Activated gamma-delta T cell treated with Interleukin-2 at 50 U/mL for 16 hours (primary cell): ENCODE results near the gene EREG.
"Not testable (repeated sequence)": the region's sequence is repeated elsewhere in the genome, so short reads cannot be mapped to it uniquely, and the experiment has no call there.

Source experiments
- DNase-seq: peaks from one replicate; pipeline ENCODE4 v3.0.0-alpha.2; 2020

The EREG gene

DNA sequence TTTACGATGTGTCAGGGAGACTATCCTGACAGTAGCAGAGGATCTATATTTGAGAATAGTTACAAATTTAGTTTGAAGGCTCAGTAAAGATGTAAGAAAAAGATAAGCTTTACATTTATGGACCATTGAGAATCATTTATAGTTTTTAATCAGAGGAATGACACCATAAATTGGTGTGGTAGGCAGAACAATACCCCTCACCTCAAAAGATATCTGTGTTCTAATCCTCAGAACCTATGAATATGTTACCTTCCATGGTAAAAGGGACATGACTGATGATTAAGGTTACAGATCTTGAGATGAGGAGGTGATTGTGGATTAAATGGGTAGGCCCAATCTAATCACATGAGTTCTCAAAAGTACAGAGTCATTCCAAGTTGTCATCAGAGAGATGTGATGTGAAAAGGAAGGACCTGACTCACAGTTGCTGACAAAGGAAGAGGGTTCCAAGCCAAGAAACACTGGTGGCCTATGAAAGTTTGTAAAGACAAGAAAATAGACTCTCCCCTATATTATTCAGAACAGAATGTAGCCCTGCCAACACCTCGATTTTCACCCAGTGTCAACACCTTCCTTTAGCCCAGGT is 27.0 kb downstream of the EREG start:
- no peak for DNase-seq

DNA sequence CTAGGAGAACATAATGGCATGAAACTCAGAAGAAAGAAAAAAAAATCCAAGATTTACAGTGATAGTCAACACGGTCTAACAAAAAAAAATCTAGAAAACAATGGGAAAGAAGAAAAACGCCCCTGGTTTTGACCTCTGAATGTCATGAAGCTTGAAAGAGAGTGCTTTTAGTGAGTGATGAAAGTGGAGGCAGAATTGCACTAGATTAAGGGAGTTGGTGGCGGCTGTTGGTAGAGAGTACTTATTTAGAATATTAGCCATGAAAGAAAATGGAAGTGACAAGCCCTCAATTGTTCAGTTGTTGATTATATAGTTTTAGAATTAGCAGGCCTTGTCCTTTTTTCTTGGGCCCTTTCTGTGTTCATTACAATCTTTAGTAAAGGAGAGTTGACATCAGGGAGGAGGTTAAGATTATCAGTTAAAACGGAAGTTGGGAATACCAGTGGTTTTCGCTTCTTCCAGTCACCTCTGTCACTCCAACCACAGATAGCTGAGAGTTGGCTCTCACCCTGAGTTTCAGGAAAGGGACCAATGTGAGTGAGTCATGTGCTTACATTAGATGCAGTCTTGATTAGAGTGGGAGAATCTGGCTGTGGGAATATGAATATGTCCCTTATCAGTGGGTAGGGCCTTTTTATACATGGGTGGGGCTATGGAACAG is 29.7 kb downstream of the EREG start:
- no peak for DNase-seq

DNA sequence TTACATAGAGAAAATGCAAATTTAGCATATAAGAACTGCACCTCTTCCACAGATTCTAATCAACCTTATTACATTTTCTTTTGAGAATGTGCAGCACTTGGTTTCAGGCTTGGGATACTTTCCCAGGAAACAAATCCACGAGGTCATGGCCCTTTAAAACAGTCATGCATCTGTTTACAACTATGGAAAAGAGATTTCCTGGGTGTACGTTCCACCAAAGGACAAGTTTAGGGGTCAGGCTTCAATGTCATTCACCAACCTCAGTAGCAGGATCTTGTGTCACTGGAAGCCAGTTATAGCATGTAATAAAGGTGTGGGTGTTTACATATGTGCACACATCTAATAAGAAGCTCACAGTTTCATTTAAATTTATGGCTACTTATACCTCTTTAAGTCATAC is 30.7 kb downstream of the EREG start:
- no peak for DNase-seq

DNA sequence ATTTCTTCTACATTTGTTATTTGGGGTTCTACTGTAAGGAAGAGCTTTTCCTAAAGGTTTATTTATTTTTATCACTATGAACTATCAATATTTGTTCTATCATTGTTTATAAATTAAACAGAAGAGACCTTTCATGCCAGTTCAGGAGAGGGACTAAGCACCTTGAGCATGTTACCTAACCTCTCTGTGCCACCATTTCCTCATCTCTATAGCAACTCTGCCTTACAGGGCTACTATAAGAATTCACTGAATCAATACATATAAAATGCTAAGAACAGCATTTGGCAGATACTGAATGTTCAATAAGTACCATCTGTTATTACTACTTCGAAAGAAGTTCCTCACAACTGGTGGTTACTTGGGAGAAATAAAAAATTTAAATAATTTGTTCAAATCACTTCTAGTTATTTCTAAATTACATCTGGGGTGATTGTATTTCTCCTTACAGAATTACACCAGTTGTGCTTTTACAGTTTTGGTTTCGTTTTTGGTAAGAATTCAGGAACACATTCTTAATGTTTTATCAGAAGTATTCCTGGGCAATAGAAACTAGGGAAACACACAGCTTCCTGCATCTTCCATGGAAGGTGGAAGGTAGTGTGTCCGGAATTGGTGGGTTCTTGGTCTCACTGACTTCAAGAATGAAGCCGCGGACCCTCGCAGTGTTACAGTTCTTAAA is 32.9 kb downstream of the EREG start:
- DNase-seq: no peak

DNA sequence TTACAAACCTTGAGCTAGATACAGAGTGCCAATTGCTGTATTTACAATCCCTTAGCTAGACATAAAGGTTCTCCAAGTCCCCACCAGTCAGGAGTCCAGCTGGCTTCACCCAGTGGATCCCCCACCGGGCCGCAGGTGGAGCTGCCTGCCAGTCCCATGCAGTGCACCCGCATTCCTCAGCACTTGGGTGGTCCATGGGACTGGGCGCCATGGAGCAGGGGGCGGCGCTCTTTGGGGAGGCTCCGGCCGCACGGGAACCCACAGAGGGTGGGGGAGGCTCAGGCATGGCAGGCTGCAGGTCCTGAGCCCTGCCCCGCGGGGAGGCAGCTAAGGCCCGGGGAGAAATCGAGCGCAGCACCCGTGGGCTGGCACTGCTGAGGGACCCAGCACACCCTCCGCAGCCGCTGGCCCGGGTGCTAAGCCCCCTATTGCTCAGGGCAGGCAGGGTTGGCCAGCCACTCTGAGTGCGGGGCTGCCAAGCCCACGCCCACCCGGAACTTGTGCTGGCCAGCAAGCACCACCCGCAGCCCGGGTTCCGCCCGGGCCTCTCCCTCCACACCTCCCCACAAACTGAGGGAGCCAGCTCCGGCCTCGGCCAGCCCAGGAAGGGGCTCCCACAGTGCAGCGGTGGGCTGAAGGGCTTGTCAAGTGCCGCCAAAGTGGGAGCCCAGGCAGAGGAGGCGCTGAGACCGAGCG is 34.1 kb downstream of the EREG start:
- not testable (repeated sequence) for DNase-seq

DNA sequence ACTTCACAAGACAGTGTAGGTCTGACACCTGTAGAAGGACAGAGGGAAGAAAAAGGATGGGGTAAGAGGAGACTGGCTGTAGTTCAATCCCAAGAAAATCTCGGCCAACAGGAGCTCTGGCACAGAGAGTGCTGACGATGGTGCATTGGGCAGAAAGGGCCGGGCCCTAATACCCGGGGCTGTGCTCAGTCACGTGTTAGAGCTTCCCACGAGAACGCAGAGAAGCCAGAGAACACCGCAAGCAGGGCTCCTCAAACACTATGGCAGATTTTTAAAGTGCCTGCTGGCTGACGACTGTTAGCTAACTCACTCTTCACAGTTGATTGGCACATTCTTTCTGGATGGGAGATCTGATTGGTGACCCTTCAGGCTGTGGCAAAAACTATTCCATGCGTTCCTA is 35.5 kb downstream of the EREG start:
- no peak for DNase-seq

DNA sequence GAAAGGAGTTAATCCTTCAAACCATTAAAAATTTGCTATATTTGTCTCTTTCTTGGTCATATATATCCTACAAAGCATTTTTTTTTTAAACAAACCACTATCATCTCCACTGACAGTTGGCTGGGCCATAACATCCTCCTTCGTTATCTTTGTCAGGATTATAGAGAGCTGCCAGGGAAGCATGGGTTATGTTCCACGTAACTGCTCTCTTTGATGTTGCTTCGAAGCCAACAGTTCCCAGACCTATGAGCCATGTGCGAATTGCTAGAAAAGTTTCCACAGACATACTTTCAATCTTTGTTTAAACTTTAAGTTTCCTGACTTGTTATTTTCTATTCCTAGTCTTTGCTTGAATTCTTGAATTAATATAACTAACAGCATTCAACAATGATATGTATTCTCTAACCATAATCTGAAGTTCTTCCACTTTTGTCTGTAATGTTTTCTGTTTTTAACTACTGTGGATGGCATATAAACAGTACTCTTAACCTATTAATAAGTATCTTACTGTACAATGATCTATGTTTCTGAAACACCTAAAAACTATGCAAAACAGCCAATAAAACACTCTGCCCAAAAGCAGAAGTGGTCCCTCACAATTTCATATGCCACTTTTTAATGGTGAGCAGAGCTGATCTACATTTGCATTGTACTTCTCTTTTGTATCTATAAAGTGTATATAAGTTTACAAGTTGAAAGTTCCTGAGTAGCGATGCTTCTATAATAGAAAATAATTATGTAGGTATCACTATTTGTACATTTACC is 37.9 kb downstream of the EREG start:
- no peak for DNase-seq

DNA sequence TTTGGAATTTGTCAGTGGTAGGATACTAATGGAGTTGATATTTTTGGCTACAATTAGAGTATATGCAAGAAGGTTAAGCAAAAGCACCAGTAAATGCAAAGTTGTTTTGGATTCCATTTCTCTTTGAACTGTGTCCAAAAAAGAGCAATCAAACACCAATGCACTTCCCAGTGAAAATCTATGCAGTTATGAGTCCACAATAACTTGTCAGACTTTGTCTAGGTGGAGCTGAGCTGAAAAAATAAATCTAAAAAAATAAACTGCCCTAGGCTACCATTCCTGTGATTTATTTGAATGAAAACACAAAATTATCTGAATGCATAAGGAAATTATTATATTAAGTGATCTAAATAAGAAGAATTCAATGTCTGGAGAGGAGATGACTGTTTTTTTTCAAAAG is 42.9 kb downstream of the EREG start:
- DNase-seq: no peak

DNA sequence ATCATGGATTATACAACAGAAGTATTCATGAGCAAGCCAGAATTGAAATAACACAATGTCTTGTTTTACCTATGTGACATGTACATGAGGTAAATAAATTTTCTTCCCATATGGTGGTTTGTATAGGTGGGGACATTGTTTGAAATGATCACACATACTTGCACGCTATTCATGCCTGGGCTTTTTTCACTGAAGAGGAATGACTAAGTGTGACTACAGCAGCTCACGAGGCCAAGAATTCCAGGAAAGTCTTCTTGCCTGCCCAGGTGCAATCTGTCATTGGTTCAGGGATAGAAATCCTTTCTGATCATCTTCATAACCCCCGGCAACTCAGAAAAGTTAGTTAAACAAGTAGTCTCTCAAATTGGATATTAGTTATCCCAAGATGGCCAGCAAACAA is 43.7 kb downstream of the EREG start:
- DNase-seq: no peak

DNA sequence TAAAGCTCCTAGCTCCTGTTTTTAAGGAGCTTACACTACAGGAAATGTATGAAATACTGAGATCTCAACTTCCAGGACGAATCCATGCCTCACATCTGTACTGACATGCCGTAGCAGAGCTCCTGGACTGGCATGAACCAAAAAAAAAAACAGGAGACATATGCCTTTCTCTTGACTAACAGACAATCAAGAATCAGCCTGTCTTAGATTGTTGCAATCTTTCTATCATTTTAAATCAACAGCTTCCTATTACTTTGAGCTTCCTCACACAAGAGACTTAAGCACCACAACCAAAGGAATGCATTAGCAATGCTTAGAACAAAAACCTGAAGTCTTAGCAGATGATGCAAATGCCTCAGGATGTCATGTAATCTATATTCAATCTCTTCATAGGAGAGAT is 45.3 kb downstream of the EREG start:
- DNase-seq: no peak

DNA sequence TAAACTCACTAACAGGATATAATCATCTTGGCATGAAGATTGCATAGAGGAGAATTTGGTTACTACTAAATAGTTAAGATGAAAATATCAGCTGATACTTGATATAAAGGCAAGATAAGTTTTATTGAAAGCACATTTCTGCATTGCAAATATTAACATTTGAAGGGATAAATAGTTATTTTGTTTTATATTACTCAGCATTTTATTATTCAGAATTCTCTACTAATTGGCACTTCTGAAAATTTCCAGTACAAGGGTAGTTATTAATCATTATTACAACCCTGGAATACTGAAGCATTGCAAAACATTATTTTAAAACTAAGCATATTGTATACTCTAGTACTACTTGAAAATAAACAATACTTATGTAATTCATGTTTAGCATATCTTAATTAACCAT is 47.3 kb downstream of the EREG start:
- no peak for DNase-seq

DNA sequence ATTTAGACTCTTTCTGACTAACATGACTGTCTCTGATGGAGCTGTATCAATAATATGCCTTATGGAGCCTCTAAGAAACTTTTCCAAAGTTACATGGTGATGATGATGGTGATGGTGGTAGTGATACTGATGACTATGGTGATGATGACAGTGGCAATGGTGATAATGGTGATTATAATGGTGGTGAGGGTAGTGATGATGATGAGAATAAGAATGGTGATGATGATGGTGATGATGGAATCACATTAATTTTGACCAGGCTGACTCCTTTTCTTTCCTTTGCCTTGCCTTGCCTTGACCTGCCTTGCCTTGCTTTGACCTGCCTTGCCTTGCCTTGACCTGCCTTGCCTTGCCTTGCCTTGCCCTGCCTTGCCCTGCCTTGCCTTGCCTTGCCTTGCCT is 48.3 kb downstream of the EREG start:
- no peak for DNase-seq

DNA sequence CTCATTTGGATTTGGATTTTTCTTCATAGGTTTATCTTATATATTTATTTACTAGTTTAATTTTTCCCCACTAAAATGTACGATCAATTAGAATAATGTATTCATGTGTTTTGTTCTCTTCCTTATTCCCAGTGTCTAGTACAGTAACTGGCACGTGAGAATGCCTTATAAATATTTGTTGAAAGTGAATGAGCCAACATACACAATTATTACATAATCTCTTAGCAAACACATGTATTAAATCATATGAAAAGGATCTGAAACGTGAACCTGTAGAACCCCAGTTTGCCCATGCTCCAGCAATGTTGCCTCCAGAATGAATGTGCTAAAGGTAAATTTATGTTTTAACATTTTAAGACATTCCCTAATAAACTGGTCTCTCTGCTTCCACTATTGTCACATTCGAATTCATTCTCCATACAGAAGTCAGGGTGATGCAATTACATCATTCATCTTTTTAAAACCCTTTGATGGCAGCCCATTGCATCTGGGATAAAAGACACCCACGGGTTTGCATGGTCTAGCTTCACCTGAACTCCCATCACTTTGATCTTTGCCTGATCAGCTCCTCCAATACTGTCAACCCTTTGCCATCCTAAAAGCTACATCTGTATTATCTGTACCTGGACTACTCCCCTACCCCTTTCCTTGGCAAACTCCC is 49.3 kb downstream of the EREG start:
- DNase-seq: no peak

DNA sequence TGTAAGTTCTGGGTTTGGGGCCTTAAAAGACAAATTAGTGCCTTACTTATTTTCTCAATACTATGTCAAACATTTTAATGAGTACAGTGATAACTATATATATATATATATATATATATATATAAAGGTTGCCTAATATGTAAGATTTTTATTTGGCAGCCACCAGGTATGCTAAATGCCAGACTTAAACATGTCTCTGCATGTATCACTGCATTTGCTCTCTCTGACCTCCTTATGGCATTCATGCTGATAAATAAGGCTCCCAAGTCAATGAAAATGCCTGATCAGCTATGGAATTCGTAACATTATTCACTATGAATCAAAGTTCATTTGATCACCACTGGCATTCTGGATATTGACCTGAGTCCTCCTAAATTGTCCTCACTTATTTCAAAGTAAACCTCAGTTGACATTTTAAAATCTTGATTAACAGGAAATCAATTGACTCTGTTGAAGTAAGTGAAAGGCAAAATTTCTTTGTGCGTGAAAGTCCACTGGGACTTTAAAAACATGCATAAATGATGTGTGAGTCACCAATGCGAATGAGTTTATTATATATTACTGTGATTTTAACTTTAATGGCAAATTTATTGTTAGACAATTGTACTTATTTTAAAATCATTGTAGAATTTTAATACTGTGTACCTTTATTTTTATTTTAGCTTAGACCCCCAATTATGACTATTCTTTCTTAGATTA is 50.8 kb downstream of the EREG start:
- no peak for DNase-seq

DNA sequence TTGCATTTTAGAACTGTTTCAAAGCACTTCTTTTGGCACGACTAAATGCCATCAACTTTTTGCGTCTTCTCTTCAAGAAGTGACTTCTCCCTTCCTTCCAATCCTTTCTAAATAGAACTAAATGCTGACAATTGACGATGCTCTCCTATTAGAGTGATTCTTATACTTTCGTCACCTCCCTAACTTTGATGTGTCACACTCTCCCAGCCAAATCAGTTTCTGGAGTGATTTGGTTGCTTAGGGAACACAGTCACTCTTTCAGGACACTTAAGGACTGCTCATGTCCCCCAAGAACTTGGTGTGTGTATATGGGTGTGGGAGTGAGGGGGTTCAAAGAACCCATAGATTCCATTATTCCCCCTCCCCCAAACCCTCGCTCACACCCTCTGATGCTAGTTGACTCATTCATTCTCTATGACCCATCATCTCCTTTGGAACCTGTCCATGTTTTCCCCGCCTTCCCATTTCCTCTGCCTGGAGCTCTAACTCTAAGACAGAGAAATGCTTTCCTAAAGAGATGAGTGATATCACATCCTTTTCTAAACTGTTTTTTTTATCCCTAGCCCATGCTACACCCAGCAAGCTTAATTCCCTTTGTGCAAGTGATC is 53.2 kb downstream of the EREG start:
- DNase-seq: no peak

DNA sequence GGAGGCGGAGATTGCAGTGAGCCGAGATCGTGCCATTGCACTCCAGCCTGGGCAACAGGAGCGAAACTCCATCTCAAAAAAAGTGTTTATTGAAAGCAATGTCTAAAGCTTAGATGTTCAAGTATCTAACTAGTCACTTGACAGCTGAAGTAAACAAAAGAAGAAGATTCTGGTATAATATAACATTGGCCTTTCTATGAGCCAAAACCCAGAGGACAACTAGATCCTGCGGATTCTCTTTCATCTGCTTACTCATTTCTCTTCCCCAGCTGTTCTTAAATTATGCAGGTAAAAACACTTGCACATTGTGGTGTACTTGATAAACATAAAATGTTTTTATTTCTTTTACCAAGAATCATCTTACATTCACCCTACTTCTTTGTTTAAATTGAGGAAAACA is 55.9 kb downstream of the EREG start:
- DNase-seq: no peak

DNA sequence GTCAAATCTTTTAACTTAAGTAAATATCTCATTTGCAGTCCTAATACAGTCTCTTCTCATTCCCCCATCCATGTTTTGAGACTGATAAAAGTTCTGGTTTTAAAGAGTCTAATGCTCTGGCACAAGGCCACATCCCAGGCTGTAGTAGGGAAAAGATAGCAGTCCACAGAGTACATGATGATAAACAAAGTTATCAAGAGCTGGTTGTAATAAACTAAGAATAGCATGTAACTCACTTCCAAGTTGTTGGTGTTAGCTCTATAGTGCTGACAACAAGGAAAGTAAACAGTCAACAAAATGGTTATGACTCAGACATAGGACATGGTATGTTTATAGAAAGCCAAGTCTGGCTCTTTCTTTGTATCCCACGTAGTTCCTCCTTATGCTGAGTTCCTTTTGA is 58.2 kb downstream of the EREG start:
- DNase-seq: no peak

DNA sequence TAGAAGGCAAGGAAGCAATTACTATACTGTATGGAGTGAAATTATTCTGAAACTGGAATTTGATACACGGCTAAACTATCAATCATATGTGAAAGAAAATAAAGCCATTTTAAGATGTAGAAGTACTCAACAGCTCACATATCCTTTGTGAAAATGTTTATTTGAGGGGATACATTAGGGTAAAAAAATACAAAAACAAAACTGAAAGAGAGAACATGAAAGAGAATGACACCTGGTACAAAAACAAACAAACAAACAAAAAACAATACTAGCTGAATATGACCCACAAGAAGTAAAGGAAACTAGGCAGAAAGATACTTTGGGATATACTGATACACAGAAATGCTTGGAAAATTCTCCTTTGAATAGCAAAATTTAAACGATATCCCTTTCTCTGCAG is 59.2 kb downstream of the EREG start:
- DNase-seq: no peak

DNA sequence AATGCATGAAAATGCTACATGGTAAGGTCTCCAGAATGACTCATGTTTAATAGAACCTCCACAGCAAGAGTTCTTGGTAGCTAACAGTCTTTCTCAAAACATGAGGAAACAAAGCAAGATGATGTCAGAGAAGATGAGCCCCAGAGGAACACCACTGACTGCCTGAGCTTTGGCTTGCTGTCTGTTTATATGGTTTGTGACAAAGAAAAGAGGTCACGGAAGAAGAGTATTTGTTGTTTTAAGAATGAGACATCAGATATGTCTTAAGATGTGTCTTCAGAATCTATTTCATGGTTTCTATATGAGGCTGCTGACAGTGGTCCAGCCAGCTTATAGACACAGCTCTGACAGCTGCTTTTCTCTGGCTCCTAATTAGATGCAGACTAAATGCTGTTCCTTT is 61.2 kb downstream of the EREG start:
- DNase-seq: no peak

DNA sequence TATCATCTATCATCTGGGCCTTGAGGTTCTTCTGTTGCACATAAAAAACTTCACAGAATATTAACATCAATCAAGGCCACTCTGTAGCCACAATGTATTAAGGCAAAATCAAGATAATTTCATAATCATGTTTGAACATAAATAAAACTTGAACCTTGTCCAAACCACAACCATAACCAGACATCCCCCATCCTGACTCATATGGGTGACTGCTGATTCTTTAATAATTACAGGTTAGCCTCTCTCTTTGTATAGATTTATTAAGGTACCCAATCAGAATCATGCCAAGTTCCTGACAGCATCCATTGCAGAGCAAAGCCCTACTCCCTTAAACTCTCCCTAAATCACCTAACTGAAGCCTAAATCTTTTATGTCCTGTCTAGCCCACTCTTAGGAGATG is 63.3 kb downstream of the EREG start:
- no peak for DNase-seq

DNA sequence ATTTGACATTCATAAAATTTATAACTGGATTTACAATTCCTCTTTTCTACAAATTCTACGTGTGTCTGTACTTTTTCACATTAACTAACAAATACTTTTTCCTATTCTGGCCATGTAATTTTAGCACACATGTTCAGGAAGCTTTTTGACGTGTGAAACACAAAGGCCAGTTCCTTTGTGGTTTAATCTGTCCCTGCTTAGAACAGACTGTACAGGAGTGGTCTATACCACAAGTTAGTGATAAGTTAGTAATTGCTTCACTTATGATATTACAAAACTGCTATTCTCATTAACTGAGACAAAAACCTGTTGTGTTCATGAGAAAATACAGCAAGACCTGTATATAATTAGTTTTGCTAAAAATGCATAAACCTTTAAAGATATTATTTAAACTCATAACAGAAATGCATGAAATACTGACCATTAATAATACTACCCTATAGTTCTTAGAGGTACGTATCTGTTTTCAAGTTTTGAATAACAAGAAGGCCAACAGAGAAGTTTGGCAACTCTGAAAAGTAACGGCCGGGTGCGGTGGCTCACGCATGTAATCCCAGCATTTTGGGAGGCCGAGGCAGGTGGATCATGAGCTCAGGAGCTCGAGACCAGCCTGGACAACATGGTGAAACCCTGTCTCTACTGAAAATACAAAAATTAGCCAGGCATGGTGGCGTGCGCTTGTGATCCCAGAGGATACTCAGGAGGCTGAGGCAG is 66.3 kb downstream of the EREG start:
- DNase-seq: no peak
